Breast epithelium (tissue), 4 donors: Measurements from ENCODE around the gene DLX4. TPM values are rescaled to one million over a fixed set of nuclear protein-coding genes. Genes with fewer than 3 reads are reported as not detected.

Experiments used
- DNase-seq, 2 donors: peaks; one replicate each; pipeline ENCODE4 v3.0.0-alpha.2; 2019; ENCODE audit warnings: low spot score in 2 of 2
- H3K27ac ChIP-seq, 2 donors: fragments of 200-600 bp; sonication (generic) in 1 of 2; one replicate each; pipeline ENCODE4 v1.5.1; 2016 to 2019; ENCODE audit warnings: mild to moderate bottlenecking in 1 of 2
- H3K27me3 ChIP-seq, 2 donors: fragments of 200-600 bp; sonication (generic) in 1 of 2; one replicate each; pipeline versions ENCODE4 v1.5.1 to v1.6.0; 2017 to 2019; ENCODE audit warnings: control low read depth in 1 of 2, mild to moderate bottlenecking in 1 of 2
- H3K36me3 ChIP-seq: fragments of 200-600 bp; one replicate; pipeline ENCODE4 v1.5.1; 2019
- H3K4me1 ChIP-seq, 2 donors: fragments of 200-600 bp; sonication (generic); one replicate each; pipeline ENCODE4 v1.5.1; 2016 to 2019; ENCODE audit warnings: control low read depth in 1 of 2
- H3K4me3 ChIP-seq, 3 donors: fragments of 200-600 bp; sonication (generic); 1 replicate in 2 of 3; 2 replicates in 1 of 3; pipeline ENCODE4 v1.5.1; 2016 to 2019; ENCODE audit warnings: mild to moderate bottlenecking in 3 of 3, moderate library complexity in 2 of 3
- H3K9me3 ChIP-seq, 2 donors: fragments of 200-600 bp; sonication (generic) in 1 of 2; one replicate each; pipeline ENCODE4 v1.5.1; 2016 to 2019; ENCODE audit warnings: control low read depth in 1 of 2
- CTCF ChIP-seq, 3 donors: fragments of 450-650 bp; IDR thresholded peaks; one replicate each; pipeline ENCODE4 v1.5.1; 2016 to 2017; ENCODE audit warnings: antibody characterized with exemption in 3 of 3, mild to moderate bottlenecking in 3 of 3, moderate library complexity in 3 of 3
- POLR2A ChIP-seq: fragments of 450-650 bp; IDR thresholded peaks from one replicate; pipeline ENCODE4 v1.6.1; 2016; ENCODE audit warnings: antibody characterized with exemption, mild to moderate bottlenecking, moderate library complexity
- POLR2AphosphoS5 ChIP-seq, 3 donors: sonication (generic); formaldehyde crosslinking; IDR thresholded peaks; one replicate each; pipeline ENCODE4 v1.6.1; 2017; ENCODE audit warnings: antibody characterized with exemption in 3 of 3
- intact Hi-C: fragments of 100-400 bp; cut with DNase I; formaldehyde crosslinking; loops from one replicate; pipeline ENCODE4 v1.15.1; 2023; ENCODE audit warnings: low total_unique reads
- total RNA-seq, 3 donors: library from RNA; depleted of rRNA; stranded (reverse); fragments of >200 nt; gene quantifications; one replicate each; pipeline ENCODE4 v1.1.0, GENCODE V29; 2016

The DLX4 gene
- total RNA-seq, 3 donors from 2014 or later, result 0.44 TPM; not detected in 2

- H3K36me3 ChIP-seq, result no peaks in the 10 kb centered on the region
- peaks cover 0 to 5% of the 10 kb centered on the region in 2 donors for H3K4me1 ChIP-seq
- H3K9me3 ChIP-seq, result no peaks in the 10 kb centered on the region
- no peak overlapping the region for H3K4me3 ChIP-seq
- peaks cover 3 to 75% of the 10 kb centered on the region in 2 donors for H3K27me3 ChIP-seq
- intact Hi-C loops, result no loop called here
- TF ChIP-seq POLR2A (no peak), POLR2AphosphoS5 (IDR thresholded peaks at IDR 0.05) (no peak), CTCF (IDR thresholded peaks at IDR 0.05) (no peak)
- H3K27ac ChIP-seq, result no peak overlapping the region
- no peak for DNase-seq
Observed at GRCh38 chr17:49975531-49975930, 6.5 kb downstream of the DLX4 start.

GRCh38 chr17:49976163-49976827 lies 7.3 kb downstream of the DLX4 start:
- H3K9me3 ChIP-seq, result no peaks in the 10 kb centered on the region
- H3K4me3 ChIP-seq, result no peak overlapping the region
- H3K27me3 ChIP-seq, result peaks cover 3 to 74% of the 10 kb centered on the region in 2 donors
- no peaks in the 10 kb centered on the region for H3K36me3 ChIP-seq
- peaks cover 0 to 5% of the 10 kb centered on the region in 2 donors for H3K4me1 ChIP-seq
- no peak overlapping the region for H3K27ac ChIP-seq
- intact Hi-C loops, result no loop called here
- no peak for DNase-seq
- TF ChIP-seq CTCF (IDR thresholded peaks at IDR 0.05), result no peak
- TF ChIP-seq POLR2A, result no peak
- TF ChIP-seq POLR2AphosphoS5 (IDR thresholded peaks at IDR 0.05), result no peak

GRCh38 chr17:49976828-49977202 lies 7.8 kb downstream of the DLX4 start:
- Histone ChIP-seq H3K4me1 (peaks cover 0 to 5% of the 10 kb centered on the region in 2 donors), H3K27me3 (peaks cover 0 to 69% of the 10 kb centered on the region in 2 donors), H3K36me3 (no peaks in the 10 kb centered on the region), H3K4me3 (no peak overlapping the region), H3K9me3 (no peaks in the 10 kb centered on the region), H3K27ac (no peak overlapping the region)
- DNase-seq, result no peak
- intact Hi-C loops, result no loop called here
- TF ChIP-seq CTCF (IDR thresholded peaks at IDR 0.05) (no peak), POLR2A (no peak), POLR2AphosphoS5 (IDR thresholded peaks at IDR 0.05) (no peak)

GRCh38 chr17:49977463-49978389 lies 8.7 kb downstream of the DLX4 start:
- Histone ChIP-seq H3K4me1 (no peaks in the 10 kb centered on the region), H3K4me3 (no peak overlapping the region), H3K27ac (no peak overlapping the region), H3K36me3 (no peaks in the 10 kb centered on the region), H3K9me3 (no peaks in the 10 kb centered on the region), H3K27me3 (peaks cover 0 to 60% of the 10 kb centered on the region in 2 donors)
- intact Hi-C loops, result no loop called here
- no peak for TF ChIP-seq CTCF (IDR thresholded peaks at IDR 0.05)
- TF ChIP-seq POLR2AphosphoS5 (IDR thresholded peaks at IDR 0.05), result no peak
- TF ChIP-seq POLR2A, result no peak
- no peak for DNase-seq

GRCh38 chr17:49978501-49978900 lies 9.5 kb downstream of the DLX4 start:
- no peak for DNase-seq
- Histone ChIP-seq H3K27me3 (peaks cover 0 to 52% of the 10 kb centered on the region in 2 donors), H3K36me3 (no peaks in the 10 kb centered on the region), H3K27ac (no peak overlapping the region), H3K4me1 (no peaks in the 10 kb centered on the region), H3K4me3 (no peak overlapping the region), H3K9me3 (no peaks in the 10 kb centered on the region)
- intact Hi-C loops, result no loop called here
- TF ChIP-seq CTCF (IDR thresholded peaks at IDR 0.05) (no peak), POLR2AphosphoS5 (IDR thresholded peaks at IDR 0.05) (no peak), POLR2A (no peak)
